ENCODE measurements around the gene TP63. TPM values are rescaled to one million over a fixed set of nuclear protein-coding genes. Genes with fewer than 3 reads are reported as not detected.

The TP63 gene
- under 1 TPM in 1 of 3 donors, not detected in 2; 0.30 TPM for total RNA-seq
- 0.20 TPM for total RNA-seq (2013)

DNA sequence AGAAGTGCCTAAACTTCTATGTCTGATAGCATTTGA lies at the start of gene TP63:
TSS of gene TP63 (plus strand) at position 17 of the 36 bp plus-strand sequence. CDS start 127 bp downstream, outside the sequence.
- TF ChIP-seq CTCF (IDR thresholded peaks at IDR 0.05), result no peak
- Mint-ChIP-seq H3K9me3 (peaks cover 0 to 2% of the 10 kb centered on the region in 2 donors), H3K4me1 (no peaks in the 10 kb centered on the region), H3K36me3 (no peaks in the 10 kb centered on the region), H3K27me3 (ENCODE audit: low read depth in 2 of 2) (no peaks in the 10 kb centered on the region), H3K27ac (no peak within 1 kb of the TSS), H3K4me3 (no peak within 1 kb of the TSS)
- intact Hi-C loops (cut with micrococcal nuclease), result no loop called here
- DNase-seq (no peak), ATAC-seq (no peak)
- Histone ChIP-seq H3K27ac (ENCODE audit: low read length) (no peak within 1 kb of the TSS), H3K4me1 (ENCODE audit: control insufficient read depth, insufficient read depth, low read length) (no peaks in the 10 kb centered on the region), H3K9me3 (ENCODE audit: control insufficient read depth, insufficient read depth, low read length) (no peaks in the 10 kb centered on the region), H3K36me3 (ENCODE audit: control insufficient read depth, insufficient read depth, low read length) (no peaks in the 10 kb centered on the region), H3K4me3 (ENCODE audit: low read length) (no peak within 1 kb of the TSS), H3K27me3 (ENCODE audit: control insufficient read depth, insufficient read depth, low read length) (no peaks in the 10 kb centered on the region)

DNA sequence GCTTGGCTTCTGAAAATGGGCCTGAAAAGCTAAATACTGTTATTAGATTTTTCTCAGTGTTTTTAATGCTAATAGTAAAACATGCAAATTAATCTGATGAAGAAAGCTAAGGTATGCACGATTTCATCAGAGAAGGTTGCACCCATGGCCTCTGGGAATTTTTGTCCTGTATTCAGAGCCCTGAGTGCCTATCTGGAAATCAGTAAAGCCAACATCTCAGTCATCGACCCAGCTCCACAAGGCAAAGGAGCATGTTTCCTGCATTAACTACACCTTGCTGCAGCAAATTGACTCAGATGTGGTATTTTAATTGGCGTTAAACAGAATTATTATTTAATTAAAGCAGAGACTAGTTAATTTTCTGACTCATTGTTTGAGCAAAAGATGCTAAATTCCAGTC lies 49.0 kb upstream of the TP63 start:
- no peaks in the 10 kb centered on the region for H3K36me3 Mint-ChIP-seq
- DNase-seq, result no peak
- Histone ChIP-seq H3K36me3 (ENCODE audit: control insufficient read depth, insufficient read depth, low read length) (no peaks in the 10 kb centered on the region), H3K27ac (ENCODE audit: low read length) (no peak overlapping the region), H3K4me3 (ENCODE audit: low read length) (no peak overlapping the region), H3K27me3 (ENCODE audit: control insufficient read depth, insufficient read depth, low read length) (no peaks in the 10 kb centered on the region), H3K4me1 (ENCODE audit: control insufficient read depth, insufficient read depth, low read length) (no peaks in the 10 kb centered on the region), H3K9me3 (ENCODE audit: control insufficient read depth, insufficient read depth, low read length) (no peaks in the 10 kb centered on the region)
- H3K27me3 Mint-ChIP-seq (ENCODE audit: low read depth in 2 of 2), result no peaks in the 10 kb centered on the region
- 89% methylated on average over 2 of the region's 3 CpGs for WGBS (ENCODE audit: insufficient coverage)
- no peak for ATAC-seq
- intact Hi-C loops (cut with micrococcal nuclease), result no loop called here
- H3K27ac Mint-ChIP-seq, result no peak overlapping the region
- no peak for TF ChIP-seq CTCF (IDR thresholded peaks at IDR 0.05)
- no peak overlapping the region for H3K4me3 Mint-ChIP-seq
- H3K9me3 Mint-ChIP-seq, result peaks cover 4 to 7% of the 10 kb centered on the region in 2 donors
- H3K4me1 Mint-ChIP-seq, result no peaks in the 10 kb centered on the region

- H3K27ac Mint-ChIP-seq, result no peak overlapping the region
- no peaks in the 10 kb centered on the region for H3K36me3 Mint-ChIP-seq
- ATAC-seq, result no peak
- intact Hi-C loops (cut with micrococcal nuclease), result no loop called here
- no peak overlapping the region for H3K4me3 Mint-ChIP-seq
- DNase-seq, result no peak
- WGBS (ENCODE audit: insufficient coverage), result 100% methylated on average over 1 of the region's 1 CpG
- H3K4me1 Mint-ChIP-seq, result no peaks in the 10 kb centered on the region
- H3K27me3 Mint-ChIP-seq (ENCODE audit: low read depth in 2 of 2), result no peaks in the 10 kb centered on the region
- H3K27me3 ChIP-seq (ENCODE audit: control insufficient read depth, insufficient read depth, low read length), result no peaks in the 10 kb centered on the region
- no peaks in the 10 kb centered on the region for H3K9me3 Mint-ChIP-seq
- no peak overlapping the region for H3K27ac ChIP-seq (ENCODE audit: low read length)
- no peak overlapping the region for H3K4me3 ChIP-seq (ENCODE audit: low read length)
- no peaks in the 10 kb centered on the region for H3K36me3 ChIP-seq (ENCODE audit: control insufficient read depth, insufficient read depth, low read length)
- H3K4me1 ChIP-seq (ENCODE audit: control insufficient read depth, insufficient read depth, low read length), result no peaks in the 10 kb centered on the region
- no peaks in the 10 kb centered on the region for H3K9me3 ChIP-seq (ENCODE audit: control insufficient read depth, insufficient read depth, low read length)
- no peak for TF ChIP-seq CTCF (IDR thresholded peaks at IDR 0.05)
Observed at GRCh38 chr3:189584645-189585044, 46.5 kb upstream of the TP63 start.

- intact Hi-C loops (cut with micrococcal nuclease), result no loop called here
- ATAC-seq (no peak), DNase-seq (no peak)
- Histone ChIP-seq H3K9me3 (ENCODE audit: control insufficient read depth, insufficient read depth, low read length) (peaks cover 4% of the 10 kb centered on the region), H3K27me3 (ENCODE audit: control insufficient read depth, insufficient read depth, low read length) (no peaks in the 10 kb centered on the region), H3K4me3 (ENCODE audit: low read length) (no peak overlapping the region), H3K27ac (ENCODE audit: low read length) (no peak overlapping the region), H3K36me3 (ENCODE audit: control insufficient read depth, insufficient read depth, low read length) (no peaks in the 10 kb centered on the region), H3K4me1 (ENCODE audit: control insufficient read depth, insufficient read depth, low read length) (no peaks in the 10 kb centered on the region)
- WGBS (ENCODE audit: insufficient coverage), result 78% methylated on average over 6 of the region's 7 CpGs
- H3K27me3 Mint-ChIP-seq (ENCODE audit: low read depth in 2 of 2), result no peaks in the 10 kb centered on the region
- no peaks in the 10 kb centered on the region for H3K36me3 Mint-ChIP-seq
- H3K9me3 Mint-ChIP-seq, result peaks cover 0 to 3% of the 10 kb centered on the region in 2 donors
- H3K27ac Mint-ChIP-seq, result no peak overlapping the region
- no peak for TF ChIP-seq CTCF (IDR thresholded peaks at IDR 0.05)
- no peaks in the 10 kb centered on the region for H3K4me1 Mint-ChIP-seq
- no peak overlapping the region for H3K4me3 Mint-ChIP-seq
Observed at GRCh38 chr3:189586941-189587663, 44.1 kb upstream of the TP63 start.

All from natural killer cell (primary cell).